Spleen (tissue), 7 donors: Measurements from ENCODE around the gene OXA1L.

ENCODE experiments used
- CTCF ChIP-seq, 11 experiments: fragments of 200-600 bp in 7 of 11; fragments of 450-650 bp in 4 of 11; sonication (generic) in 4 of 11; IDR thresholded peaks in 8 of 11; conservative IDR thresholded peaks in 3 of 11; 1 replicate in 7 of 11; 2 replicates in 4 of 11; pipeline versions ENCODE4 v1.4.0 to v1.8.0; 2016 to 2021; ENCODE audit warnings: antibody characterized with exemption in 11 of 11, inconsistent platforms in 4 of 11, mild to moderate bottlenecking in 1 of 11
- POLR2AphosphoS5 ChIP-seq, 3 donors: sonication (generic); formaldehyde crosslinking; IDR thresholded peaks; one replicate each; pipeline ENCODE4 v1.5.1; 2017; ENCODE audit warnings: antibody characterized with exemption in 3 of 3
- donor health status: DM: no; HTN: no; CAD: no; lungs with moderate emphysema.
- donor health status: DM: no; HTN: no; CAD: no.
- donor health status: DM: no; HTN: no; CAD: no.

DNA sequence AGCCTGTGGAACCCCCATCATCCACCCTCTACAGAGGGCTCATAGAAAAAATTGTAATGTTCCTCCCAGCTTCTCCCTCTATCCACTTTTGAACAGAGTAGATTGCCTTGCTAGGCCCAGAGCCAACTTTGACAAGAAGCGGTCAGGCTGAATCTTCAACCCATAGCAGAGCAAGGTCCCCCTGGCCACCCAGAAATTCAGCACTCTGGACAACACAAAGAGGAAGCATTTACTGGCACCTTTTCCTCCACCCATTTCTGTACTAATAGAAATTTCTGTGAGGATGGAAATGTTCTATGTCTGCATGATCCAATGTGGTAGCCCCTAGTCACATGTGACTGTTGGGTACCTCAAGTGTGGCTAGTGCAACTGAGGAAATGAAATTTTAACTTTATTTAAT lies 42.7 kb upstream of the OXA1L start:
- TF ChIP-seq CTCF (IDR thresholded peaks at IDR 0.05 in 8 of 11, conservative IDR thresholded peaks at IDR 0.05 in 3 of 11), result no peak
- TF ChIP-seq POLR2AphosphoS5 (IDR thresholded peaks at IDR 0.05), result no peak
